ENCODE measurements around the gene SPPL2C. TPM values are rescaled to one million over a fixed set of nuclear protein-coding genes. Genes with fewer than 3 reads are reported as not detected.

Gene SPPL2C
- total RNA-seq, 4 donors from 2014 or later: not detected

- H3K27me3 ChIP-seq: peaks cover 4% of the 10 kb centered on the region
- WGBS: 87% methylated on average over 4 of the region's 4 CpGs
- no peaks in the 10 kb centered on the region for H3K9me3 ChIP-seq
- H3K4me3 ChIP-seq: no peak overlapping the region
- no peaks in the 10 kb centered on the region for H3K4me1 ChIP-seq
- no peaks in the 10 kb centered on the region for H3K36me3 ChIP-seq
- TF ChIP-seq POLR2AphosphoS5 (IDR thresholded peaks at IDR 0.05): no peak
- no peak for TF ChIP-seq CTCF (IDR thresholded peaks at IDR 0.05)
- TF ChIP-seq EP300 (IDR thresholded peaks at IDR 0.05): no peak
- TF ChIP-seq POLR2A (IDR thresholded peaks at IDR 0.05): no peak
- no peak overlapping the region for H3K27ac ChIP-seq
- DNase-seq (ENCODE audit: low spot score in 2 of 2): no peak
Measured at GRCh38 chr17:45843722-45844121, 959 bp upstream of the SPPL2C start.

- H3K36me3 ChIP-seq: no peaks in the 10 kb centered on the region
- H3K4me3 ChIP-seq: no peak overlapping the region
- WGBS: 87% methylated on average over 20 of the region's 35 CpGs
- no peaks in the 10 kb centered on the region for H3K9me3 ChIP-seq
- no peak for DNase-seq (ENCODE audit: low spot score in 2 of 2)
- TF ChIP-seq POLR2A (IDR thresholded peaks at IDR 0.05) (no peak), CTCF (IDR thresholded peaks at IDR 0.05) (no peak)
- H3K4me1 ChIP-seq: no peaks in the 10 kb centered on the region
- peaks cover 4% of the 10 kb centered on the region for H3K27me3 ChIP-seq
- no peak overlapping the region for H3K27ac ChIP-seq
Measured at GRCh38 chr17:45845376-45846185, 900 bp downstream of the SPPL2C start.

- no peak for TF ChIP-seq POLR2AphosphoS5 (IDR thresholded peaks at IDR 0.05)
- Histone ChIP-seq H3K4me3 (no peak overlapping the region), H3K27me3 (peaks cover 7% of the 10 kb centered on the region), H3K36me3 (no peaks in the 10 kb centered on the region), H3K9me3 (no peaks in the 10 kb centered on the region), H3K27ac (no peak overlapping the region), H3K4me1 (no peaks in the 10 kb centered on the region)
- DNase-seq (ENCODE audit: low spot score in 2 of 2): no peak
- WGBS: 98% methylated on average over 6 of the region's 10 CpGs
Measured at GRCh38 chr17:45846223-45846622, 1.5 kb downstream of the SPPL2C start.

GRCh38 chr17:45846646-45847045, 2.0 kb downstream of the SPPL2C start:
- DNase-seq (ENCODE audit: low spot score in 2 of 2): no peak
- H3K27me3 ChIP-seq: peaks cover 11% of the 10 kb centered on the region
- H3K4me1 ChIP-seq: no peaks in the 10 kb centered on the region
- 79% methylated on average over 5 of the region's 9 CpGs for WGBS
- no peaks in the 10 kb centered on the region for H3K36me3 ChIP-seq
- no peaks in the 10 kb centered on the region for H3K9me3 ChIP-seq
- H3K27ac ChIP-seq: no peak overlapping the region
- no peak overlapping the region for H3K4me3 ChIP-seq
- TF ChIP-seq EP300 (IDR thresholded peaks at IDR 0.05): no peak
- no peak for TF ChIP-seq POLR2A (IDR thresholded peaks at IDR 0.05)
- TF ChIP-seq CTCF (IDR thresholded peaks at IDR 0.05): no peak

- 88% methylated on average over 4 of the region's 4 CpGs for WGBS
- no peaks in the 10 kb centered on the region for H3K9me3 ChIP-seq
- TF ChIP-seq POLR2A (IDR thresholded peaks at IDR 0.05): no peak
- TF ChIP-seq POLR2AphosphoS5 (IDR thresholded peaks at IDR 0.05): no peak
- no peak for TF ChIP-seq CTCF (IDR thresholded peaks at IDR 0.05)
- TF ChIP-seq EP300 (IDR thresholded peaks at IDR 0.05): no peak
Measured at GRCh38 chr17:45847101-45847500, 2.4 kb downstream of the SPPL2C start.

GRCh38 chr17:45847747-45848146, 3.1 kb downstream of the SPPL2C start:
- no peaks in the 10 kb centered on the region for H3K4me1 ChIP-seq
- TF ChIP-seq CTCF (IDR thresholded peaks at IDR 0.05): no peak
- no peak for TF ChIP-seq EP300 (IDR thresholded peaks at IDR 0.05)
- TF ChIP-seq POLR2AphosphoS5 (IDR thresholded peaks at IDR 0.05): no peak
- TF ChIP-seq POLR2A (IDR thresholded peaks at IDR 0.05): no peak
- H3K27ac ChIP-seq: no peak overlapping the region
- no peaks in the 10 kb centered on the region for H3K9me3 ChIP-seq
- peaks cover 13% of the 10 kb centered on the region for H3K27me3 ChIP-seq
- no peaks in the 10 kb centered on the region for H3K36me3 ChIP-seq
- 93% methylated on average over 5 of the region's 5 CpGs for WGBS
- no peak overlapping the region for H3K4me3 ChIP-seq
- no peak for DNase-seq (ENCODE audit: low spot score in 2 of 2)

More at GRCh38 chr17:45847101-45847500, 2.4 kb downstream of the SPPL2C start:
- DNase-seq (ENCODE audit: low spot score in 2 of 2): no peak
- Histone ChIP-seq H3K27me3 (peaks cover 13% of the 10 kb centered on the region), H3K4me3 (no peak overlapping the region), H3K27ac (no peak overlapping the region), H3K36me3 (no peaks in the 10 kb centered on the region), H3K4me1 (no peaks in the 10 kb centered on the region)
